Measurements from ENCODE around the gene PTCH1. TPM values are rescaled to one million over a fixed set of nuclear protein-coding genes. Genes with fewer than 3 reads are reported as not detected.

Gene PTCH1
- total RNA-seq, 3 donors from 2014 or later, result 6.6 to 9.9 (median 6.6) TPM

DNA sequence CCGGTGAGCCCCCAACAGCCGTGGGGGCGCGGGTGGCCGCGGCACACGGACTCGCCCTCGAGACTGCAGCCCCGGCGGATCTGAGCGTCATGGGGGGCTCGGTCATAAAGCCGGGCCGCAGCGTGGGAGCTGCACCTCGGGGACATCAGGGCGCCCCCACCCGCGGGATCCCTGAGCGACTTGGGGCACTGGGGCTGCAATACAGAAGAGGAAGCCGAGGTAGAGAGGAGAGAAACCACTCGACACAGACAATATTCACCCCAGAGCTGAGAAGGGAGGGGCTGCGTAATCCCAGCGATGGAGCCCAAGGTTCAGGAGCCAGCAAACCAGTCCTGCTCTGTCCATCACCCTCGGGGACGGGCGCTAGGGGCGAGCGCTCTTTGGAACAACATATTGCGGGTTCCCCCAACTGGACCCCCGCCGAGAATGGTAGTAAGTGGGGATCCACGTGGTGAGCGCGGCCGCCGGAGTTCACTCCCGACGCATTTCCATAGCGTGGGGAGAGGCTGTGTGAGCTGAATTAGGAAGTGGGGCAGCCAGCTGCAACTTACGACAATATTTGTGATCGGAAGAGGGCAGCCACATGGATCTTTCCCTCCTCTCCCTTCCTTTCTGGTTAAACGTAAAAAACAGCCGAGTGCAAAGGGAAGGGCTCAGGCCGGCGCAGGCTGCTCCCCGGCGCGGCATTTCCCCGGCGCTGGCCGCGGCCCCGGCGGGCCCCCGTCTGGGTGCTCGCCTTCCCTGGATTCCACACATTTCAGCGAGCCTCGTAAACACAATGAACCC is 9.9 kb downstream of the PTCH1 start:
- Histone ChIP-seq H3K27me3 (no peaks in the 10 kb centered on the region), H3K36me3 (no peaks in the 10 kb centered on the region), H3K4me3 (peak overlapping the region; percentile 71 to 83 (median 75)), H3K4me1 (no peaks in the 10 kb centered on the region), H3K27ac (peak overlapping the region; percentile 88 to 96), H3K9me3 (no peaks in the 10 kb centered on the region)
- TF ChIP-seq, protein P1, sequence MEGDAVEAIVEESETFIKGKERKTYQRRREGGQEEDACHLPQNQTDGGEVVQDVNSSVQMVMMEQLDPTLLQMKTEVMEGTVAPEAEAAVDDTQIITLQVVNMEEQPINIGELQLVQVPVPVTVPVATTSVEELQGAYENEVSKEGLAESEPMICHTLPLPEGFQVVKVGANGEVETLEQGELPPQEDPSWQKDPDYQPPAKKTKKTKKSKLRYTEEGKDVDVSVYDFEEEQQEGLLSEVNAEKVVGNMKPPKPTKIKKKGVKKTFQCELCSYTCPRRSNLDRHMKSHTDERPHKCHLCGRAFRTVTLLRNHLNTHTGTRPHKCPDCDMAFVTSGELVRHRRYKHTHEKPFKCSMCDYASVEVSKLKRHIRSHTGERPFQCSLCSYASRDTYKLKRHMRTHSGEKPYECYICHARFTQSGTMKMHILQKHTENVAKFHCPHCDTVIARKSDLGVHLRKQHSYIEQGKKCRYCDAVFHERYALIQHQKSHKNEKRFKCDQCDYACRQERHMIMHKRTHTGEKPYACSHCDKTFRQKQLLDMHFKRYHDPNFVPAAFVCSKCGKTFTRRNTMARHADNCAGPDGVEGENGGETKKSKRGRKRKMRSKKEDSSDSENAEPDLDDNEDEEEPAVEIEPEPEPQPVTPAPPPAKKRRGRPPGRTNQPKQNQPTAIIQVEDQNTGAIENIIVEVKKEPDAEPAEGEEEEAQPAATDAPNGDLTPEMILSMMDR (IDR thresholded peaks at IDR 0.05), result no peak
- peak; percentile 56 for TF ChIP-seq POLR2A (IDR thresholded peaks at IDR 0.05)
- intact Hi-C loops (cut with DNase I; ENCODE audit: low total_unique reads), result no loop called here
- DNase-seq (ENCODE audit: low spot score in 2 of 2), result no peak

DNA sequence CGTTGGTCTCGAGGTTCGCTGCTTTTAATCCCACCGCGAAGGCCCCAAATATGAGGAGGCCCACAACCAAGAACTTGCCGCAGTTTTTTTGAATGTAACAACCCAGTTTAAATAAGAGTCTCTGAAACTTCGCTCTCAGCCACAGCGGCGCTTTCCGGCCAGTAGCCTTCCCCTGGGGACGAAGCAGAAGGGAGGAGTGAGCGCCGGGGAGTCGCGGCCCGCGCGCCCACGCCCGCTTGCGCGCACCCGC is 10.4 kb downstream of the PTCH1 start:
- no peaks in the 10 kb centered on the region for H3K27me3 ChIP-seq
- H3K4me1 ChIP-seq, result no peaks in the 10 kb centered on the region
- H3K9me3 ChIP-seq, result no peaks in the 10 kb centered on the region
- TF ChIP-seq POLR2AphosphoS5 (IDR thresholded peaks at IDR 0.05) (no peak), POLR2A (IDR thresholded peaks at IDR 0.05) (no peak)
- TF ChIP-seq, protein P1 (IDR thresholded peaks at IDR 0.05), result no peak
- no peak for DNase-seq (ENCODE audit: low spot score in 2 of 2)
- H3K4me3 ChIP-seq, result peak overlapping the region; percentile 71 to 83 (median 75)
- intact Hi-C loops (cut with DNase I; ENCODE audit: low total_unique reads), result no loop called here
- no peaks in the 10 kb centered on the region for H3K36me3 ChIP-seq
- peak overlapping the region; percentile 88 to 96 for H3K27ac ChIP-seq

DNA sequence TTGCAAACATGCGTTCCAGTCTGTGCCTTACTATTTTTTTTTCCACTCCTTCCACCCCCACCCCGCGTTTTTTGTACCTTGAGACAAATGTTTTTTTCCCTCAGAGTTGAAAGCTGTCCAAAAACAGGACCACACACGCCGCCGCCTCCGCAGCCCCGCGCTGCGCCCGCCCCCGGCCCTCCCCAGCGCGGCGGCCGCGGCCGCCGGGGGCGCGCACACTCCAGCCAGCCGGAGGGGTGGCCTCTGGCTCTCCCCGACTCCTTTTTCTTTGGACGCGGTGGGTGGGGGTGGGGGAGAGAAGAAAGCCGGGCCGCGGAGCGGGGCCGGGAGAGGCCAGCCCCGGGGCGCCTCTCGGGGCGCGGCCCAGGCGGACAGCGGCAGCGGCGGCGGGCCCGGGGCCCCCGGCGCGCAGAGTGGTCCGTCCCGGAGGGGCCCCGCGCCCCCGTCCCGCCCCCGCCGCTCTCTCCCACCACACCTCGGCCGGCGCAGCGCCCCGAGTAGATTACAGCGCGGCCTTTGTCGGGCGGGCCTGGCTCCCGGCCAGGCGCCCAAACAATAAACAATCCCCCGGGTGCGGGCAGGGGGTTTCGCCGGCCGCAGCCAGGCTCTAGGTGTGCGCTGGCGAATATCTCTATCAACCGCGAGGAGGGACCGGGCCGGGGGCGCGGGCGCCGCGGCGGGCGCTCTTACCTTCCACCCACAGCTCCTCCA is 10.9 kb downstream of the PTCH1 start:
- no peaks in the 10 kb centered on the region for H3K4me1 ChIP-seq
- TF ChIP-seq POLR2AphosphoS5 (IDR thresholded peaks at IDR 0.05) (no peak), POLR2A (IDR thresholded peaks at IDR 0.05) (no peak)
- TF ChIP-seq, protein P1 (IDR thresholded peaks at IDR 0.05), result no peak
- peak overlapping the region; percentile 88 to 96 for H3K27ac ChIP-seq
- H3K36me3 ChIP-seq, result no peaks in the 10 kb centered on the region
- no peaks in the 10 kb centered on the region for H3K9me3 ChIP-seq
- intact Hi-C loops (cut with DNase I; ENCODE audit: low total_unique reads), result no loop called here
- H3K4me3 ChIP-seq, result peak overlapping the region; percentile 71 to 83 (median 75)
- no peak for DNase-seq (ENCODE audit: low spot score in 2 of 2)
- no peaks in the 10 kb centered on the region for H3K27me3 ChIP-seq

GRCh38 chr9:95505072-95505716 is 11.6 kb downstream of the PTCH1 start:
- Histone ChIP-seq H3K36me3 (no peaks in the 10 kb centered on the region), H3K4me3 (peak overlapping the region; percentile 71 to 83 (median 75)), H3K27ac (peak overlapping the region in 1 of 2 donors; percentile 96), H3K27me3 (no peaks in the 10 kb centered on the region), H3K4me1 (no peaks in the 10 kb centered on the region), H3K9me3 (no peaks in the 10 kb centered on the region)
- DNase-seq (ENCODE audit: low spot score in 2 of 2), result no peak
- intact Hi-C loops (cut with DNase I; ENCODE audit: low total_unique reads), result no loop called here
- TF ChIP-seq POLR2A (IDR thresholded peaks at IDR 0.05) (no peak), POLR2AphosphoS5 (IDR thresholded peaks at IDR 0.05) (no peak)
- TF ChIP-seq, protein P1 (IDR thresholded peaks at IDR 0.05), result no peak
